NB4 (cell line): ENCODE results near the gene TEKTIP1.

Experiments used
- CTCF ChIP-seq: IDR thresholded peaks from one replicate; pipeline ENCODE4 v1.5.1; 2012; ENCODE audit warnings: low read depth, low read length
- MYC ChIP-seq: IDR thresholded peaks from 2 replicates; pipeline ENCODE4 v1.6.1; 2011; ENCODE audit warnings: low read depth, low read length
- POLR2A ChIP-seq: IDR thresholded peaks from 2 replicates; pipeline ENCODE4 v1.6.1; 2011; ENCODE audit warnings: mild to moderate bottlenecking; ENCODE audit not compliant: insufficient read length; ENCODE audit errors: extremely low read depth
- TF ChIP-seq, protein P1 (sequence below): IDR thresholded peaks from 2 replicates; pipeline ENCODE4 v1.6.1; 2011; ENCODE audit warnings: low read depth, low read length

GRCh38 chr19:3575260-3575741 lies 36.3 kb downstream of the TEKTIP1 start:
- no peak for TF ChIP-seq CTCF
- no peak for TF ChIP-seq POLR2A
- TF ChIP-seq, protein P1, sequence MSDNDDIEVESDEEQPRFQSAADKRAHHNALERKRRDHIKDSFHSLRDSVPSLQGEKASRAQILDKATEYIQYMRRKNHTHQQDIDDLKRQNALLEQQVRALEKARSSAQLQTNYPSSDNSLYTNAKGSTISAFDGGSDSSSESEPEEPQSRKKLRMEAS = no peak
- TF ChIP-seq MYC = no peak
